HG03045 (cell line): ENCODE data around the gene ZSWIM9.
A peak's percentile ranks its signal among the peaks of the same experiment; 100 is the strongest.

Experiments
- ATAC-seq: cut with Tn5 transposase; IDR thresholded peaks from one replicate; pipeline ENCODE4 v1.9.1; 2021; ENCODE audit warnings: mild to moderate bottlenecking, moderate library complexity; ENCODE audit not compliant: unreplicated experiment

The ZSWIM9 gene

DNA sequence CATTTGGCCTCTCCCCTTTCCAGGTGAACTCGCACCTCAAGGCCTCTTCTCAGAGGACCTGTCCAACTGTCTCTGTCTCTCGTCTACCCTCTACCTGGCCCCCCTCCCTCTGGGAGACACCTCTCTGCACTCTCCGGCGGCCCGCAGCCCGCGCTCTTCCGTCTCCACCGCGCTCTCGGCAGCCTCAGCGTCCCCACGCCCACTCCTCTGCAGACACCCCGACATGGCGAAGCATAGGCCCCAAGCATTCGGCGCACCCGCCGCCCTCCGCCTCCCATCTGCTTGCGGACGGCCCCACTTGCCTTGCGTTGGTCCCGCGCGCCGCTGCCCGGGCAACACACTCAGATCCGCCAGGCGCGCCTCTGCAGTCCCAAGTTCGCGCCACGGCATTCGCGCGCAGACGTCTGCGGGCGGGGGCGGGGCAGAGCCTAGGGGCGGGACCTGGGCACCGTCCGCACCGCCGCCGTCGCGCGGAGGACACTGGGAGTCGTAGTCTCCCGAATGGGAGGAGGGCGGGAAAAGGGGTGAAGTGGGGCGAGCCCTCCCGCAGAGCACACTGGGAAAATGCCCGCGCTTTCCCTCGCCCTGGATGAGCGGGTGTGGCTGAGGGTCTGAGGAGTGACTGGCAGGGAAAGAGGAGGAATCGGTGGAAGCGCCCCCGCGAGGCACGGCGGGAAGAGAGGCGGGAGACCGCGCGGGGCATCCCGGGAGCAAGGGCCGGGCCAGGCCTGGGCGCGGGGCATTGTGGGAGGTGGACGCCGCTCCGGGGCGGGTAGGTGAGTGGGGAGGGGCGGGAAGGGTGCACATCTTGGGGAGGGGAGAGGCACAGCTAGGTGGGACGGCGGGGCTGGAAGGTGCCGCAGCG, at the start of gene ZSWIM9, which contains the start of gene LIG1:
Gene ZSWIM9, plus strand, starts transcription at position 742 of the 865 bp plus-strand sequence. CDS start 1,123 bp downstream, outside the sequence.
Gene LIG1, minus strand, starts transcription at position 406 of the 865 bp plus-strand sequence. CDS start 4,778 bp downstream, outside the sequence.
- ATAC-seq, result peak; percentile 76

DNA sequence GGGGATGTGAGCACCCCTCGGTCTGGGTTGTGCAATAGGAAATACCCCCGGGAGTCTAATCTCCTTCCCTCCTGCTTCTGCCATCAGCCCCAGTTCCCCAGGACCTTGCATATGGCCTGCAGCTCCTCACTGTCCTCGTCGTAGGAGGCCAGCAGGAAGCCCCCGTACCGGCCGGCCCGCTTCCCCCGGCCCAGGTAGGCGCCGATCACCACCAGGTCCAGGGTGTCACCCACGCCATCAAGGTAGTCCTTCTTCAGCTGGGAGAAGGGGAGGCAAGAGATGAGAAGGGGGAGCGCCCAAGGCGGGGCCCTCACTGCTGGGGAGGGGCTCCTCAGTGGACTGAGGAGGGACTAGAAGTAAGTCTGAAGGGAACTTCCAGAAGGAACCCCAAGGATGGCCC, 49.4 kb upstream of the ZSWIM9 start:
- ATAC-seq, result no peak

DNA sequence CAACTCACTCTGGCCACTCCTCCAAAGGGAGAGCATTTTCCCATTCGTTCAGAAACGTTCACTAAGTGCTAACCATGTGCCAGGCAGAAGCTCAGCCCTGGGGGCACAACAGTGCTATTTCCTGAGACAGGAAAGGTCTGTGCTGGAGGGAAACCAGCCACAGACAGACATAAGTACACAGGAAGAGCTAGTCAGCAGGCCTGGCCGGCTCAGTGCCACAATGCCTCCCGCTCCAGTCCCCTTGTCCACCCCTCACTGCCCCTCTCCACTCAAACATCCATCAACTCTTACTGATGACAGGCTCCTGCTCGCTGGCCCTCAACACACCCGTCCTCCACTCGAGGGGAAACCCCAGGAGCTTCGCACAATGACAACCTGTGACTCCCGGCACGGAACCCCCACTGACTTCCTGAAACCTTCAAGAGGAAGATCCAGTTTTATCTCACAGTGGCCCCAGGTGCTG, 48.5 kb upstream of the ZSWIM9 start:
- no peak for ATAC-seq

DNA sequence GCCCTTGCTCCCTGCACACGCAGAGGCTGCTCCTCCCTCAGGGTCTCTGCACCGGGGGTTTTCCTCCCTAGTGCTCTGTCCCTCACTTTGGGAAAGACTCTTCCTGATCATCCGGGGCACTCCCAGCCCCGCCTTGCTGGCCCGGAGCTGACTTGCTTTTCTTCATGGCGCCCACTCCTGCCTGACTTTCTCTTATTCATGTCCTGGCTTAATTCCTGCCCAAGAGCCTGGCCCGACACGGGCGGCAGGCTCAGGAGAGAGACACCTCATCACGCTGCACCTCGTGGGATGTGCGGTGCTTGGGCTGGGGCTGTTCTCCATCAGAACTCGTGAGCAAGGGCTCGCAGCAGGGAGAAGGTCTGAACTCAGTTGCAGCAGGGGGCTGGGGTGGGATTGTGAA, 48.1 kb upstream of the ZSWIM9 start:
- no peak for ATAC-seq

DNA sequence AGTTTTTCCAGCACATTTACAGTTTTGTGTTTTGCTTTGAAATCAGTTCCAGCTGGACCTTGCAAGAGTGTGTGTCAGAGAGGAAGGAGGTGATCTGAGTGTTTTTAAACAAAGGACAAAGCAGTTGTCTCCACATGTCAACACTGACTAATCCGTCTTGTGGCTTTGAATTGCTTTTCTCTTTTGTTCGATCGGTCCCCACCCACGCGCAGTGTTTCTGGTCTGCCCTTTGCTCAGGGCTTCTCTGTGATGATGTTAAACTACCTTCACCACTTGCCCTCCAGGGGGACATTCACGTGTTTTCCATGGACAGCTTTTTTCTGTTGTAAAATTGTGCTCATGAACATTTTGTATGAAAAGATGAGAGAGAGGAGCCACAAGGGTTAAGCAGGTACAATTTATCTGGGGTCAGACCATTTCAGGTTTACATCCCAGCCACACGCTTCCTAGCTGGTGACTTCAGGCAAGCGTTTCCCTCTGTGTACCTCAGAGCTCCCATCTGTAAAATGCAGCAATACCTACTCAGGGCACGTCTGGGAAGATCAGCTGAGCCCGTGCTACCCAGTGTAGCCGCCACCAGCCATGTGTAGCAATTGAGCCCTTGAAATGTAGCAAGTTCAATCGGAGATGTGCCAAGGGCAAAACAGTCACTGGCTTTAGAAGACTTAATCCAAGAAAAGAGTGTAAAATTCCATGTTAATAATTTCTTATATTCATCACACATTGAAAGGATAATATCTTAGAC, 46.4 kb upstream of the ZSWIM9 start:
- ATAC-seq, result no peak

DNA sequence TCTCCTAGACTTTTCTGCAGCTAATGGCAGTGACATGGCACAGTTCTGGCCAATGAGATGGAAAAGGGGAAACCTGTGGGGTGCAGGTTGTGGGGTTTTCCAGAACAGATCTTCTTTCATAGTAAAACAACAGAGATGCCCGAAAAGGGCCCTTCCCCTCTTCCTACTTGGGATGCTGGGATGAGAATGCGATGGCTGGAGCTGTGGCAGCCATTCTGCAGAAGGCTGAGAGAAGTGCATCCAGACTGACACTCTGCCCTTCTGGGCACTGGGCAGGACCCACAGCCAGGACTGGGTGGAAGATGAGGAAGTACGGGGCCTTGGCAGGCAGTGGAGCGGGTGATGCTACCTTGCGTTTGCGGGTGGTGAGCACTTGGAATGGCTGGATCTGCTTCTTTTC, 42.9 kb upstream of the ZSWIM9 start:
- ATAC-seq, result no peak

DNA sequence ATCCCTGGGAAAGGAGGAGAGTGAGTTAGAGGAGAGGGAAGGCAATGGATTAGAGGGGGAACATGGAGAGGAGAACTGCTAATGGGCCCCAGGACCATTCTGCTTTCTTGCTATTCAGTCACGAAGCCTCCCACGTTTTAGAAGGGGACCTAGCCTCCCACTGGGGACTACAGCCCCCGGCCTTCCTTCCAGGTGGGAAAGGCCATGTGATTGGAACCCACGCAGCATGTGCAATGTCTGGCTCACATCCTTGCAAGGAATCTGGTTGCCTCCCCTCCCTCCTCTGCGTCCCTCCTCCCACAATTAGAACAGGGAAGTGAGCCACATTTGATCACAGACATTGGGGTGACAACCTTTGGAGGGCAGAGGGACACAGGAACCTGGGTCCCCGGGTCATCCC, 37.4 kb upstream of the ZSWIM9 start:
- no peak for ATAC-seq

DNA sequence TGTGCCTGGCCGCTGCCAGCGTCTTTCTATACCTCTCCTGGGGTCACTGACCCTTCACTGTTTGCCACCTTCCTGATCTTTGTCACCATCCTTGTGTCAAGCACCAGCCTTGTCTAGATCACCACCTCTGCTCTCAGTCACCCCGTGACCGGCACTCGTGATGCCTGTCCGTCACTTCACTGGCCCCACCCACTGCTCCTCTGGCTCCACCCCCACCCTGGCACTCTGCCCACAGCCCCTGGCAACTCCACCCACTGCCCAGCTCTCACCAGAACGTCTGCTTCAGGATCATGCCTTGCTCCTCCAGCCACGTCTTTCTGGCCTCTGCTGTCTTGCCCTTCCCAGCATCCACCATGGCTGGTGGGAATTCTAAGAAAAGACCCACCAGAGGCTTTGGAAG, 35.1 kb upstream of the ZSWIM9 start:
- no peak for ATAC-seq

DNA sequence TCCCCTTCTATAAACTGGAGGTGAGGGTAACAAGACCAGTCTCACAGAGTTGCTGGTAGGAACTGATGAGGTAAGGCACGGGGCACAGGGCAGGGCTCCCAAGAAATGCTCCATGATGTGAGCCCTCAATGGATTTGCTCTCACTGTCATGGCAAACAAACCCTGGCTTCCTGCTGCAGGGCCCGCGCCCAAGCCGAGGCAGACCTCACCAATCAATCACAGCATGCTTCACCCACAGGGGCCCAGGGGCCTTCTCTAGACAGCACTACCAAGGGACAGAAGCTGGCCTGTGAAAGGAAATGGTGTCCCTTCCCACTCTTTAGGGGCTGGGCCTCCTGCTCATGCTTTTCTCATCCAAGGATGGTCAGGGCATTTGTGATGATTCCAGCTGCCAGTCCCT, 33.9 kb upstream of the ZSWIM9 start:
- ATAC-seq, result no peak

DNA sequence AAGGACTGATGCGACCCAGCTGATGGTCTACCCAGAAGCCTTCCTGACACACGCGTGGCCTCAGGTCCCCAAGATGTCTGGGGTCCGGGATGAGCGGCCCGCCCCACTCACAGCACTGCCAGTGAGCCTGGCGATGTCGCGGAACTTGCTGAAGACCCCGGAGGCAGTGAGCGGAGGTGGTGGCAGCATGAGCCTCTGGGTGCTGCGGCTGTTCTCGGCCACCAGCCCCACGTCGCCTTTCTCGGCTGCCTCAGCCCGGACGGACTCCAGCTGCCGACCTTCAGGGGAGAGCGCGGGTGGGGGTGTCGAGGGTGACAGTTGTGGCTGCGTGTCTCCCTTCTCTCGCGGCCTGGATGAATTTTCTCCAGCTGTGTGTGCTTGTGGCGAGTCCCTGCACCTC, 33.1 kb upstream of the ZSWIM9 start:
- ATAC-seq, result no peak

DNA sequence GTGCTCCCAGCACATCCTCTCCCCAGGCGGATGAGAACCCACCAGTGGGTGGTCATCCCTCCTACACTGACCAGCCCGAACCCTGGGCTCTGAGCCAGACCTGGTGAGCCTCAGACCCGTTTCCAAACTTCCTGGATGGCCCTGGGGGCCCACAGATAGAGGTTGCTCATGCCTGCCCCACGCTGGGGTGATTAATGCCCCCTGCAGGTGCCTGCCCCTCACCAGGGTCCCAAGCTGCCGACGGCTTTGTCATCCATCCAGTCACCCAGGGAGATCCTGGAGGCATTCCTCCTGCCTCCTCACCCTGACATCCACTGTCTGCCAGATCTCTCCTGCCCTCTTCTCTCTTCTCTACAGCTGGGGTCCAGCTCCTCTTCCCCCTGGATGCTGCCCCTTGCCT, 31.4 kb upstream of the ZSWIM9 start:
- ATAC-seq, result no peak

DNA sequence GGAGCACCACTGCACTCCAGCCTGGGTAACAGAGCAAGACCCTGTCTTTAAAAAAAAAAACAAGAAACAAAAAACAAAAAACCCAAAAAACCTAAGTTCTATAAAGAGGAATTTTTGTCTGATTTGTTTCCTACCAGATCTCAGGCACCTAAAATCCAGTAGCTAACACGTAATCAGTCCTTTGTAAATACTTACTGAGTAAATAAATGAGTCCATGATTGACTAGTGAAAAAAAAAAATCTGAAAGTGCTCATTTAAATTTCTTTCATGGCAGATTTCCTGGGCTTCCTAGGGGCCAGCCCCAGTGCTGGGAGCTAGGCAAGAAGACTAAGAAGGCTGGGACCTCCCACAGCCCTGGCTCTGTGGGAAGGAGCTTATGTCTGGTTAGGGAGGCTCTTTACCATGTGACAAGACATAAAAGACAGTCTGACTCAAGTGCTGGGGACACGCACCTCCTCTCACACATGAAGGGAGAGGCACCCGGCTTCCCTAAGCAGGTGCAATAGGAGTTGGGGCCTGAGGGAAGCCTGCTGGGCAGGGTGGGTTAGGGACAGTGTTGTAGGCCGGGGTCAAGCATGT, 22.8 kb upstream of the ZSWIM9 start:
- ATAC-seq, result no peak

DNA sequence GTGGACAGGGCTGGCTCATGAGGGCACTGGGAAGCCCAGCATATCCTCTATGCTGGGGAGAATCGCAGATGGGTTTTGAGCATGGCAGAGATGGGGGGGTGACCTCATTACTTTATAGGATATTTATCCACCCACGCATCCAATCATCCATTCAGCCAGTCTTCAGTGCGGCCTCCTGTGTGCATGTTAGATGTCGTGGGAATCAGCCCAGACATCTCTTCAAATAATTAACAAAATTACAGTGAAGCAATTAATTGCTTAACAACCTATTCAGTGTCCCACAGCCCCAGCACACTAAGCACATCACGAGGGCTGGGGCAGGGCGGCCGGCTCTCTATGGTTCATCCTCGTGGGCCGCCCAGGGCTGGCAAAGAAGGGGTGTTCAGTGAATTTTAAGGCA, 21.9 kb upstream of the ZSWIM9 start:
- ATAC-seq, result no peak

DNA sequence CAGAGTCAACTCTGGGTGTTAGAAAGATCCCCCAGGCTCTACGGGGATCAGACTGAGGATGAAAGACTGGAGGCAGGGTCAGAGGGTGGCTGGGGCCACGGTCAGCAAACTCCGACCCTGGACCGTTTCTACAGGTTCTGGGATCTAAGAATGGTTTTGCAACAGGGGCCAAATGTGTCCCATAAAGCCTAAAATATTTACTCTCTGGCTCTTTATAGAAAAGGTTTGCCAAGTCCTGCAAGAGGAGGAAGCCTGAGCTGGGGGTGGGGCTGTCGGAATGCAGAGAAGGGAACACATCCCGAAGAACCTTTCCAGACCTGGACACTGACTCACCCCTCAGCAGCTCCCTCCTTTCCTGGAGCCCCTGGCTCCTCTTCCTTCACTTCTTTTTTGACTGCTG, 21.1 kb upstream of the ZSWIM9 start:
- ATAC-seq, result no peak

DNA sequence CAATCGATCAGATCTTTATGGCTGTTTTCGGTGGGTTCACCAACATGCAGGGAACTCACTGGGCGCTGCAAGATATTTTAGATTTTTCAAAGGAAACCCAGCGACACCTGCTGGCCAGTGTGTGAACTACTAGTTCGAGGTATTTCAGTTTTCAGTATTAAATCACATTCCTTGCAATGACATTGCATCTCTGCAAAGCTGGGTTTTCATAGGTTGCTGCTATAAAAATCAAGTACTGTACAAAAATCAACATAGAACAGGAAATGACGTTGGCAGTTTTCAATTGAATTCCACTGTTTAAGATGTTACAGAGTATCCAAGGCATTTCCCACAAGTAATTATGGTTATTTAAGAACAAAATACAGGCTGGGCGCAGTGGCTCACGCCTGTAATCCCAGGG, 17.9 kb upstream of the ZSWIM9 start:
- no peak for ATAC-seq

DNA sequence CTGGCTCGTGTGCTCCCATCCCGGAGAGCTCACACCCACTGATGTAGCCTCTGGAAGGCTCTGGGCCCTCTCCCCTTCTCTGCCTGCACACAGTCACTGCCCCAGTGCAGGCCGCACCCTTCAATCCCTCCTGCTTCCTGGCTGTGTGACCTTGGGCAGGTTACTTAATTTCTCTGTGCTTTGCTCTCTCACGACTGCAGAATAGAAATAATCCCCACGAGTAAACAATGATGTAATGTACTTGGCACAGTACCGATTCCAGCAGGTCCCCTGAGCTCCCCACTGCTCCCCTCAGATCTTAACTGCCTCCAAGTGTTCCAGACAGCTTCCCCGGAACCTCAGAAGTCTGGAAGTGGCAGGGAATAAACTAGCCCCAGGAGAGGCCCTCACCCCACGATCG, 16.5 kb upstream of the ZSWIM9 start:
- ATAC-seq, result no peak

DNA sequence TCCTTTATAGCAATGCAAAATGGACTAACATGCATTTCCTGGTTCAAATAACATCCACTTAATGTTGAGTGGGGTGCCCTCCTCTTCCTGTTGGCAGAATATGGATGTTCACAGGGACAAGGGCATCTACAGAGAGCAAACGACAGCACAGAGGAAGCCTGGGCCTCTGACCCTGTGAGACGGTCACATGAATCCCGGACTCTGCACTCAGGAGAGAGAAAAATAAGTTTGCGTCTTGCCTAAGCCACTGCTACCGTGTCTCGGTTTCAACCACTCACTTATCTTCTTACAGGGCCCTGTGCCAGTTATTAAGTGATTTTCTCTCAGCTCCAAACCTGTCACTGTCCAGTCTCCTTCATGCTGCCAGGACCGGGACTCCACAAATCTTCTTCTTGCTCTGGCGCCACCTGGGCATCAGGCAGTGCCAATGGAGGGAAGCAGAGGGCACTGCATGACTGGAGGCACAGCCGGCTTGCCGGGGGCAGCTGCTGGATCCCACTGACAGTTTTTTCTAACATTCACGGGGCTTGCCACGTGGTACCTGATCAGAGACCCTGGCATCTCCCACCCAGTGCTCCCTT, 12.2 kb upstream of the ZSWIM9 start:
- ATAC-seq, result no peak

DNA sequence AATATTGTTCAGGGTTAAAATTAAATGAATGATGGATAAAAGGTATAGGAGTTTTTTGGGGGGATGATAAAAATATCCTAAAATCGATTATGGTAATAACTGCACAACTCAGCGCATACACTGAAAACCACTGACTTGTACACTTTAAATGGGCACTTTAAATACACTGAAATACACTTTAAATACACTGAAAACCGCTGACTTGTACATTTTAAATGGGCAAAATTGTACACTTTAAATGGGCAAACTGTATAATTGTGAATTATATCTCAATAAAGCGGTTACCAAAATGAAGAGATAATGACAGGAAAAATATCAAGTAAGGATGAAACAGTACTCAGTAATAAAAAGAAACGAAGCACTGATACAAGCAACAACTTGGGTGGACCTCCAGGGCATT, 1.8 kb upstream of the ZSWIM9 start:
- ATAC-seq, result no peak

DNA sequence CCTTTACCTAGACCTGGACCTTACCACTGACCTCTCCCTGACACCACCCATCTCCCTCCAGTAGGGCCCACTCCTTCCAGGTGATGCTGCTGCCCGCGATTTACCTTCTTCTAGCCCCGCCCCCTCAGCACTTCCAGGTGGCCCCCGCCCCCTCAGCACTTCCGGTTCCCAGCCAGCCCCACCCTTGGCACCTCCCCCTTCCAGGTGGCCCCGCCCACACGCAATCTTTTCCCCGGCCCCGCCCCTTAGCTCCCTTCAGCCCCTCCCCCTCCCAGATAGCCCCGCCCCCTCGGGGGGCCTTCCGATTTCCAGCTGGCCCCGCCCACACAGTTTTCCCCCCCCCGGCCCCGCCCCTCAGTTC, 922 bp upstream of the ZSWIM9 start:
- ATAC-seq, result peak; percentile 2

DNA sequence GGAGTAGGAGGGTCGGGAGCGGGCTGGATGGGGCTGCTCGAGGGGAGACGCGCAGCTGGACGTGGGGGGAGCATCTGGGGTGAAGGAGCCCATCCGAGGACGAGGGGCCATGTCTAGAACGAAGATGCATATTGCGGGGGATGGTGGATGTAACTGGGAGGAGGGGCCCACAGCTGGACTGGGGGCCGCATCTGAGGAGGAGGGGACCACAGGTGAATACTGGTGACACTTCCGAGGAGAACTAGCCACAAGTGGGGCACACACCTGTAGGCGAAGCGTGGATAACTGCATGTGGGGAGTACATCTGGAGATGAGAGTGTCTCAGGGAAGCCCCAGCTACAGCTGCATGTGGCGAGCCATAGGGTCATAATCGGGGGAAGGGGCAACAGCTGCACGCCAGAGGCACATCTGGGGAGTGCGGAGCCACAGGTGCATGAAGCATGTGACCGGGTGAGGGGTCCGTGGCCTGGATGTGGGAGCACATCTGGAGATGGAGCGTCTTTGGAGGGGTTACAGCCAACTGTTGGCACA, 402 bp downstream of the ZSWIM9 start:
- ATAC-seq, result peak; percentile 2

DNA sequence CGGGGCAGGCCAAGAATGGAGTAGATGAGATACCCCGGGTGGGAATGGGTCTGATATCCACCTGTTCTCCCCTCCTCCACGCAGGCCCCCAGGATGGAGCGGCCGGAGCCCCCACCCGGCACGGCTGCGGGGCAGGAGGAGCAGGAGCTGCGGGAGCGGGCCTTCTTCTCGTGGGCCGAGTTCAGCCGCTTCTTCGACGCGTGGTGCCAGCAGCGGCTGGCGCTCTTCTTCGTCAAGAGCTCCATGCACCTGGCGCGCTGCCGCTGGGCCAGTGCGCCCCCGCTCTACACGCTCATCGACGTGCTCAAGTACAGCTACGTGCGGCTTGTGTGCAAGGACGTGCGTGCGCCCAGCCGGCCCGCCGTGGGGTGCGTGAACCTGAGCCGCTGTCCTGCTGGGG, 1.2 kb downstream of the ZSWIM9 start:
- ATAC-seq, result no peak
